ENCODE data around the gene WNK3. TPM values are rescaled to one million over a fixed set of nuclear protein-coding genes. Genes with fewer than 3 reads are reported as not detected.

WNK3 gene
- total RNA-seq, 5 donors from 2014 or later (not counting 1 experiment from before 2014, with no cell fraction given) = 0.29 to 0.68 (median 0.40) TPM

DNA sequence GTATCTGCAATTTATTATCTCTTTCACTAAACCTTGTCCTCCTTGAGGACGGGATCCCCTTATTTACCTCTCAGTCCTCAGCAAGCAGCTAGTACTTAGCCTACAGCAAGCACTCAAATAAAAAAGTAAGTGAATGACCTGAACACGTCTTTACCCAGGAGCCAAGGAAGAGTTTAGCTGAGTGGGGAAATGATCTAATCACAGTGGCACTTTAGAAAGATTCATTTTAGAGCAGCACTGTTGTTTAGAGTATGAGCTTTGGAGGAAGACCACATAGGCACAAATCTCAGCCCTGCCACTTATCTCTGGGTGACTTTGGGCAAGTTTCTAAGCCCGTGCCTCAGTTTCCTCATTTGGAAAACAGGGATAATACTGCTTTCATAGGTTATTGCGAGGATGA lies 177.4 kb downstream of the WNK3 start:
- H3K27ac ChIP-seq (ENCODE audit: low read length) = no peak overlapping the region
- H3K4me1 Mint-ChIP-seq = peaks cover 56 to 58% (median 57%) of the 10 kb centered on the region in 3 donors
- no CpG with 5 or more reads among the region's 4 CpGs for WGBS (ENCODE audit: insufficient coverage)
- H3K27me3 Mint-ChIP-seq = peaks cover 0 to 10% of the 10 kb centered on the region in 2 donors
- H3K36me3 Mint-ChIP-seq = peaks cover 29% of the 10 kb centered on the region
- H3K27ac Mint-ChIP-seq = no peak overlapping the region
- no peaks in the 10 kb centered on the region for H3K9me3 Mint-ChIP-seq
- H3K4me1 ChIP-seq (ENCODE audit: control insufficient read depth in 1 of 2, extremely low read depth in 1 of 2, insufficient read depth in 2 of 2, low read length in 2 of 2) = peaks cover 9 to 20% of the 10 kb centered on the region in 2 experiments
- DNase-seq (no peak), ATAC-seq (replicated peaks in 1 of 4) (no peak)
- CTCF ChIA-PET = interaction anchor here in 1 of 2 donors (0.8 kb wide), 1 partner anchor 1537 kb away, joined by 3 read pairs; the partner anchor contains the start of gene RRAGB
- peak overlapping the region; percentile 28 to 78 (median 77) for H3K4me3 Mint-ChIP-seq
- POLR2A ChIA-PET = no interaction called here
- H3K36me3 ChIP-seq (ENCODE audit: control insufficient read depth in 2 of 2, extremely low read depth in 1 of 2, insufficient read depth in 1 of 2, low read length in 1 of 2) = peaks cover 0 to 5% of the 10 kb centered on the region in 2 donors
- no peak overlapping the region for H3K4me3 ChIP-seq (ENCODE audit: control insufficient read depth in 1 of 2, extremely low read depth in 1 of 2, low read length in 1 of 2)
- no peaks in the 10 kb centered on the region for H3K27me3 ChIP-seq (replicated peaks in 1 of 2; ENCODE audit: control insufficient read depth in 2 of 2, extremely low read depth in 1 of 2, insufficient read depth in 2 of 2, low read length in 1 of 2)
- H3K9me3 ChIP-seq = no peaks in the 10 kb centered on the region

DNA sequence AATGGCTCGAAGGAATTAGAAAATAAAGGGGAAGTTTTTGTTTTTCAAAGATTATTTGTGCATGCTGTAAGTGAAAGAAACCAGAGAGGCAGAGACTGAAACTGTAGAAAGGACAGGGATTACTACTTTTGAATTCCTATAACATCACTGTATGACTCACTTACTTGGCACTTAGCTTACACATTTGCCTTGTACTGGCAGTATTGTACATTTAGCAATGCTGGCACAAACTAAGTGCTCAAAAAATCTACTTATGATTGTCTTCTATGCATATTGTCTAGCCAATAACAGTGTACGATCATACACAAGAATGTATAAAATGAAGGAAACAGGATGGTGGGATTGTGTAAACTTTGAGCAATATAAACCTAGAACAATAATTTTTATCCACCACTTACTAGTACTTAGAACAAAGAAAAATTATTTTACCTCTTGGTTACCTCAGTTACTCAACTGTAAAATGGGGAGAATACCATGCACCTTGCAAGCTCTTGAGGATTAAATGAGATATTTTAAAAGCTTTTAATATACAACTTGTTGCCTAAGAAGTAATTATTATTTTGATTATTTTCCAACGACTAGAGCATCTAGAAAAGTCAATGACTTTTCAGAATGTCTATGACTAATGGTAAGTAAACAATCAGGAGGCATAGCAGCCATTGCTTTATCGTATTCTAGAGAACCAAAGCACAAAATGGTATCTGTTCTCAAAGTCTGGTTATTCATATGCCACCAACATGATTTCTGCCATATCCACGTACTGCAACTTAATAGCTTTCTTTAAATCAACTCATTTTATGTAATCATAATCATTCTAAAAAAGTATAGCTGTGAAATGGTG lies 179.5 kb downstream of the WNK3 start:
- ATAC-seq (replicated peaks in 1 of 4) (no peak), DNase-seq (no peak)
- no peaks in the 10 kb centered on the region for H3K27me3 ChIP-seq (replicated peaks in 1 of 2; ENCODE audit: control insufficient read depth in 2 of 2, extremely low read depth in 1 of 2, insufficient read depth in 2 of 2, low read length in 1 of 2)
- no peaks in the 10 kb centered on the region for H3K9me3 Mint-ChIP-seq
- H3K36me3 ChIP-seq (ENCODE audit: control insufficient read depth in 2 of 2, extremely low read depth in 1 of 2, insufficient read depth in 1 of 2, low read length in 1 of 2) = peaks cover 0 to 12% of the 10 kb centered on the region in 2 donors
- peaks cover 52 to 55% (median 53%) of the 10 kb centered on the region in 3 donors for H3K4me1 Mint-ChIP-seq
- WGBS (ENCODE audit: insufficient coverage) = no CpG with 5 or more reads among the region's 5 CpGs
- ChIA-PET CTCF (no interaction called here), POLR2A (interaction anchor here in 1 of 2 donors (0.7 kb wide), 1 partner anchor 105 kb away, joined by 5 read pairs; no protein-coding TSS in a partner anchor)
- no peak overlapping the region for H3K4me3 Mint-ChIP-seq
- H3K4me1 ChIP-seq (ENCODE audit: control insufficient read depth in 1 of 2, extremely low read depth in 1 of 2, insufficient read depth in 2 of 2, low read length in 2 of 2) = peaks cover 9 to 16% of the 10 kb centered on the region in 2 experiments
- peaks cover 0 to 10% of the 10 kb centered on the region in 2 donors for H3K27me3 Mint-ChIP-seq
- no peak overlapping the region for H3K4me3 ChIP-seq (ENCODE audit: control insufficient read depth in 1 of 2, extremely low read depth in 1 of 2, low read length in 1 of 2)
- H3K36me3 Mint-ChIP-seq = peaks cover 42% of the 10 kb centered on the region
- no peak overlapping the region for H3K27ac ChIP-seq (ENCODE audit: low read length)
- no peak overlapping the region for H3K27ac Mint-ChIP-seq
- no peaks in the 10 kb centered on the region for H3K9me3 ChIP-seq

GRCh38 chrX:54177306-54177705 lies 180.5 kb downstream of the WNK3 start:
- 93% methylated on average over 2 of the region's 3 CpGs for WGBS (ENCODE audit: insufficient coverage)
- H3K4me1 ChIP-seq (ENCODE audit: control insufficient read depth in 1 of 2, extremely low read depth in 1 of 2, insufficient read depth in 2 of 2, low read length in 2 of 2) = peaks cover 9 to 16% of the 10 kb centered on the region in 2 experiments
- DNase-seq (no peak), ATAC-seq (replicated peaks in 1 of 4) (no peak)
- no peak overlapping the region for H3K4me3 ChIP-seq (ENCODE audit: control insufficient read depth in 1 of 2, extremely low read depth in 1 of 2, low read length in 1 of 2)
- Mint-ChIP-seq H3K27me3 (peaks cover 0 to 10% of the 10 kb centered on the region in 2 donors), H3K36me3 (peaks cover 42% of the 10 kb centered on the region), H3K4me1 (peaks cover 52 to 55% (median 53%) of the 10 kb centered on the region in 3 donors), H3K27ac (no peak overlapping the region), H3K4me3 (no peak overlapping the region), H3K9me3 (no peaks in the 10 kb centered on the region)
- no peak overlapping the region for H3K27ac ChIP-seq (ENCODE audit: low read length)
- ChIA-PET CTCF (no interaction called here), POLR2A (interaction anchor here in 1 of 2 donors (0.6 kb wide), 1 partner anchor 81 kb away, joined by 3 read pairs; no protein-coding TSS in a partner anchor)
- H3K27me3 ChIP-seq (replicated peaks in 1 of 2; ENCODE audit: control insufficient read depth in 2 of 2, extremely low read depth in 1 of 2, insufficient read depth in 2 of 2, low read length in 1 of 2) = no peaks in the 10 kb centered on the region
- H3K9me3 ChIP-seq = no peaks in the 10 kb centered on the region
- peaks cover 0 to 12% of the 10 kb centered on the region in 2 donors for H3K36me3 ChIP-seq (ENCODE audit: control insufficient read depth in 2 of 2, extremely low read depth in 1 of 2, insufficient read depth in 1 of 2, low read length in 1 of 2)

DNA sequence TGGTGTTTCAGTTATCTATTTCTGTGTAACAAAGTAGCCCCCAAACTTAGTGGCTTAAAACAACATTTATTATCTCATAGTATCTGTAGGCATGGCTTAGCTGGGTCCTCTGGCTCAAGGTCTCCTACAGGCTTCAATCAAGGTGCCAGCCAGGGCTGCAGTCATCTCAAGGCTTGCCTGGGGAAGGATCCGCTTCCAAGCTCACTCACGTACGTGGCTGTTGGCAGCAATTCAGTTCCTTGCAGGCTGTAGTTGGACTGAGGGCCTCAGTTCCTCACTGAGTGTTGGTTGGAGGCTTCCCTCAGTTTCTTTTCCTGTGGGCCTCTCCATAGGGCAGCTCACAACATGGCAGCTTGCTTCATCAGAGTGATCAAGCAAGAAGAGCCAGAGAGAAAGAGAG lies 184.1 kb downstream of the WNK3 start:
- no peaks in the 10 kb centered on the region for H3K27me3 ChIP-seq (replicated peaks in 1 of 2; ENCODE audit: control insufficient read depth in 2 of 2, extremely low read depth in 1 of 2, insufficient read depth in 2 of 2, low read length in 1 of 2)
- H3K27ac ChIP-seq (ENCODE audit: low read length) = no peak overlapping the region
- no peaks in the 10 kb centered on the region for H3K4me1 ChIP-seq (ENCODE audit: control insufficient read depth in 1 of 2, extremely low read depth in 1 of 2, insufficient read depth in 2 of 2, low read length in 2 of 2)
- no peak overlapping the region for H3K4me3 ChIP-seq (ENCODE audit: control insufficient read depth in 1 of 2, extremely low read depth in 1 of 2, low read length in 1 of 2)
- peaks cover 17 to 21% (median 20%) of the 10 kb centered on the region in 3 donors for H3K4me1 Mint-ChIP-seq
- ATAC-seq (replicated peaks in 1 of 4) (no peak), DNase-seq (no peak)
- CTCF ChIA-PET = no interaction called here
- H3K9me3 ChIP-seq = no peaks in the 10 kb centered on the region
- POLR2A ChIA-PET = interaction anchor here in 1 of 2 donors (1.1 kb wide), 1 partner anchor 629 kb away, joined by 3 read pairs; no protein-coding TSS in a partner anchor
- no peak overlapping the region for H3K4me3 Mint-ChIP-seq
- H3K9me3 Mint-ChIP-seq = no peaks in the 10 kb centered on the region
- WGBS (ENCODE audit: insufficient coverage) = no CpG with 5 or more reads among the region's 3 CpGs
- peaks cover 0 to 12% of the 10 kb centered on the region in 2 donors for H3K36me3 ChIP-seq (ENCODE audit: control insufficient read depth in 2 of 2, extremely low read depth in 1 of 2, insufficient read depth in 1 of 2, low read length in 1 of 2)
- H3K36me3 Mint-ChIP-seq = peaks cover 34% of the 10 kb centered on the region
- H3K27me3 Mint-ChIP-seq = peaks cover 0 to 4% of the 10 kb centered on the region in 2 donors
- no peak overlapping the region for H3K27ac Mint-ChIP-seq

- no peak overlapping the region for H3K27ac ChIP-seq (ENCODE audit: low read length)
These were observed 185.4 kb downstream of the WNK3 start for GRCh38 chrX:54172455-54172854.

GRCh38 chrX:54171527-54172250 lies 186.2 kb downstream of the WNK3 start:
- Histone ChIP-seq H3K27me3 (replicated peaks in 1 of 2; ENCODE audit: control insufficient read depth in 2 of 2, extremely low read depth in 1 of 2, insufficient read depth in 2 of 2, low read length in 1 of 2) (no peaks in the 10 kb centered on the region), H3K27ac (ENCODE audit: low read length) (no peak overlapping the region), H3K36me3 (ENCODE audit: control insufficient read depth in 2 of 2, extremely low read depth in 1 of 2, insufficient read depth in 1 of 2, low read length in 1 of 2) (peaks cover 0 to 7% of the 10 kb centered on the region in 2 donors), H3K4me3 (ENCODE audit: control insufficient read depth in 1 of 2, extremely low read depth in 1 of 2, low read length in 1 of 2) (no peak overlapping the region), H3K4me1 (ENCODE audit: control insufficient read depth in 1 of 2, extremely low read depth in 1 of 2, insufficient read depth in 2 of 2, low read length in 2 of 2) (no peaks in the 10 kb centered on the region), H3K9me3 (no peaks in the 10 kb centered on the region)
- ChIA-PET POLR2A (no interaction called here), CTCF (no interaction called here)
- peaks cover 0 to 4% of the 10 kb centered on the region in 2 donors for H3K27me3 Mint-ChIP-seq
- H3K9me3 Mint-ChIP-seq = no peaks in the 10 kb centered on the region
- WGBS (ENCODE audit: insufficient coverage) = no CpG with 5 or more reads among the region's 4 CpGs
- no peak for ATAC-seq (replicated peaks in 1 of 4)
- peaks cover 2 to 3% (median 2%) of the 10 kb centered on the region in 3 donors for H3K4me1 Mint-ChIP-seq
- no peak overlapping the region for H3K4me3 Mint-ChIP-seq
- H3K36me3 Mint-ChIP-seq = peaks cover 26% of the 10 kb centered on the region
- no peak for DNase-seq
- no peak overlapping the region for H3K27ac Mint-ChIP-seq

More at GRCh38 chrX:54172455-54172854, 185.4 kb downstream of the WNK3 start:
- WGBS (ENCODE audit: insufficient coverage) = no CpG with 5 or more reads among the region's 3 CpGs
- DNase-seq = no peak
- Mint-ChIP-seq H3K9me3 (no peaks in the 10 kb centered on the region), H3K4me1 (peaks cover 9 to 10% (median 9%) of the 10 kb centered on the region in 3 donors), H3K4me3 (no peak overlapping the region), H3K27ac (no peak overlapping the region), H3K27me3 (peaks cover 0 to 4% of the 10 kb centered on the region in 2 donors), H3K36me3 (peaks cover 34% of the 10 kb centered on the region)
- Histone ChIP-seq H3K9me3 (no peaks in the 10 kb centered on the region), H3K36me3 (ENCODE audit: control insufficient read depth in 2 of 2, extremely low read depth in 1 of 2, insufficient read depth in 1 of 2, low read length in 1 of 2) (peaks cover 0 to 12% of the 10 kb centered on the region in 2 donors), H3K27me3 (replicated peaks in 1 of 2; ENCODE audit: control insufficient read depth in 2 of 2, extremely low read depth in 1 of 2, insufficient read depth in 2 of 2, low read length in 1 of 2) (no peaks in the 10 kb centered on the region), H3K4me1 (ENCODE audit: control insufficient read depth in 1 of 2, extremely low read depth in 1 of 2, insufficient read depth in 2 of 2, low read length in 2 of 2) (no peaks in the 10 kb centered on the region), H3K4me3 (ENCODE audit: control insufficient read depth in 1 of 2, extremely low read depth in 1 of 2, low read length in 1 of 2) (no peak overlapping the region)
- ATAC-seq (replicated peaks in 1 of 4) = no peak
- POLR2A ChIA-PET = interaction anchor here (0.6 kb wide), 2 partner anchors 11 to 1157 kb away, joined by 3 to 4 read pairs; partner anchors contain the start of gene FAM120C (in 1 of the 2)
- CTCF ChIA-PET = no interaction called here
